Endodermal cell (in vitro differentiated cells): Measurements from ENCODE around the gene RALBP1. TPM values are rescaled to one million over a fixed set of nuclear protein-coding genes. Genes with fewer than 3 reads are reported as not detected.
A peak's percentile ranks its signal among the peaks of the same experiment; 100 is the strongest.

Experiments used
- DNase-seq: peaks from one replicate; pipeline ENCODE4 v3.0.0-alpha.2; 2017
- H3K27ac ChIP-seq: 2 replicates; pipeline ENCODE4 v1.5.1; 2013; ENCODE audit warnings: mild to moderate bottlenecking, low read depth, low read length, moderate library complexity
- H3K27me3 ChIP-seq: 2 replicates; pipeline ENCODE4 v1.6.1; 2013; ENCODE audit warnings: mild to moderate bottlenecking, low read length, moderate library complexity; ENCODE audit not compliant: insufficient read depth, control insufficient read depth, poor library complexity, severe bottlenecking
- H3K36me3 ChIP-seq: 2 replicates; pipeline ENCODE4 v1.7.0; 2013; ENCODE audit warnings: mild to moderate bottlenecking, low read length, moderate library complexity; ENCODE audit not compliant: control insufficient read depth, insufficient read depth
- H3K4me1 ChIP-seq: one replicate; pipeline ENCODE4 v1.7.0; 2013; ENCODE audit warnings: low read length; ENCODE audit not compliant: control insufficient read depth, insufficient read depth
- H3K4me3 ChIP-seq: 2 replicates; pipeline ENCODE4 v1.5.1; 2013; ENCODE audit warnings: mild to moderate bottlenecking, low read length, moderate library complexity
- H3K9ac ChIP-seq: 2 replicates; pipeline ENCODE4 v1.6.1; 2013; ENCODE audit warnings: mild to moderate bottlenecking, low read length, moderate library complexity; ENCODE audit not compliant: poor library complexity, severe bottlenecking; ENCODE audit errors: extremely low read depth
- H3K9me3 ChIP-seq: 2 replicates; pipeline ENCODE4 v1.6.1; 2013; ENCODE audit warnings: mild to moderate bottlenecking, low read length, moderate library complexity; ENCODE audit not compliant: control insufficient read depth
- H3K27ac Mint-ChIP-seq: 2 replicates; pipeline ENCODE4 v1.8.0; 2020; ENCODE audit warnings: mixed read lengths
- H3K27me3 Mint-ChIP-seq: 2 replicates; pipeline ENCODE4 v1.8.0; 2021; ENCODE audit warnings: mild to moderate bottlenecking, mixed read lengths; ENCODE audit not compliant: insufficient read depth
- H3K36me3 Mint-ChIP-seq: 2 replicates; pipeline ENCODE4 v1.8.0; 2020; ENCODE audit warnings: low read depth, mixed read lengths
- H3K4me1 Mint-ChIP-seq: 2 replicates; pipeline ENCODE4 v1.8.0; 2020; ENCODE audit warnings: mixed read lengths
- H3K4me3 Mint-ChIP-seq: 2 replicates; pipeline ENCODE4 v1.8.0; 2020; ENCODE audit warnings: mild to moderate bottlenecking, moderate library complexity, mixed read lengths
- H3K9me3 Mint-ChIP-seq: 2 replicates; pipeline ENCODE4 v1.8.0; 2020; ENCODE audit warnings: mild to moderate bottlenecking, mixed read lengths
- CTCF ChIP-seq: fragments of 200-600 bp; sonication (generic); conservative IDR thresholded peaks from 2 replicates; pipeline ENCODE4 v1.5.0; 2021; ENCODE audit warnings: antibody characterized with exemption, mild to moderate bottlenecking
- WGBS, 2 experiments: methylation state at CpG; one replicate each; pipeline versions ENCODE4 v1.1.5 to v1.1.7; 2013; ENCODE audit warnings: missing lambda C conversion rate in 2 of 2, mixed read lengths in 1 of 2; ENCODE audit not compliant: insufficient coverage in 1 of 2, insufficient read length in 1 of 2; 5-methylcytosine and 5-hydroxymethylcytosine counted together
- total RNA-seq, 2 donors: library from RNA; stranded (reverse); fragmentation: NEBNext Ultra II Directional in 1 of 2; extraction: Animal tissue kit (Norgen Biotek cat#: 25700) in 1 of 2; gene quantifications; 2 replicates in 1 of 2; 3 replicates in 1 of 2; pipeline ENCODE4 v1.2.1, GENCODE V29; 2021

Gene RALBP1
- total RNA-seq, 2 donors from 2014 or later: 60.5 to 64.9 TPM

- H3K36me3 ChIP-seq: peaks cover 23% of the 10 kb centered on the region
- no peaks in the 10 kb centered on the region for H3K27me3 Mint-ChIP-seq
- DNase-seq: no peak
- no peak overlapping the region for H3K4me3 ChIP-seq
- H3K27ac ChIP-seq: no peak overlapping the region
- no CpG with 5 or more reads among the region's 1 CpG for WGBS, 2 experiments
- no peak for TF ChIP-seq CTCF
- peak overlapping the region; percentile 80 for H3K27ac Mint-ChIP-seq
- peaks cover 62% of the 10 kb centered on the region for H3K9me3 Mint-ChIP-seq
- peaks cover 52% of the 10 kb centered on the region for H3K36me3 Mint-ChIP-seq
- no peaks in the 10 kb centered on the region for H3K27me3 ChIP-seq
- H3K9me3 ChIP-seq: peaks cover 50% of the 10 kb centered on the region
- H3K9ac ChIP-seq: no peak overlapping the region
- no peak overlapping the region for H3K4me3 Mint-ChIP-seq
- H3K4me1 ChIP-seq: no peaks in the 10 kb centered on the region
- H3K4me1 Mint-ChIP-seq: peaks cover 26% of the 10 kb centered on the region
Measured at GRCh38 chr18:9495465-9495864, 20.2 kb downstream of the RALBP1 start.

GRCh38 chr18:9495916-9496705 lies 20.8 kb downstream of the RALBP1 start:
- Histone ChIP-seq H3K27ac (no peak overlapping the region), H3K9ac (no peak overlapping the region), H3K9me3 (peaks cover 52% of the 10 kb centered on the region), H3K36me3 (peaks cover 29% of the 10 kb centered on the region), H3K27me3 (no peaks in the 10 kb centered on the region), H3K4me3 (peak overlapping the region; percentile 25), H3K4me1 (no peaks in the 10 kb centered on the region)
- no peak for DNase-seq
- Mint-ChIP-seq H3K36me3 (peaks cover 53% of the 10 kb centered on the region), H3K4me3 (peak overlapping the region; percentile 2), H3K27ac (peak overlapping the region; percentile 80), H3K27me3 (no peaks in the 10 kb centered on the region), H3K4me1 (peaks cover 26% of the 10 kb centered on the region), H3K9me3 (peaks cover 63% of the 10 kb centered on the region)
- TF ChIP-seq CTCF: no peak
- 72 to 80% methylated on average over 6 of the region's 6 CpGs for WGBS, 2 experiments

DNA sequence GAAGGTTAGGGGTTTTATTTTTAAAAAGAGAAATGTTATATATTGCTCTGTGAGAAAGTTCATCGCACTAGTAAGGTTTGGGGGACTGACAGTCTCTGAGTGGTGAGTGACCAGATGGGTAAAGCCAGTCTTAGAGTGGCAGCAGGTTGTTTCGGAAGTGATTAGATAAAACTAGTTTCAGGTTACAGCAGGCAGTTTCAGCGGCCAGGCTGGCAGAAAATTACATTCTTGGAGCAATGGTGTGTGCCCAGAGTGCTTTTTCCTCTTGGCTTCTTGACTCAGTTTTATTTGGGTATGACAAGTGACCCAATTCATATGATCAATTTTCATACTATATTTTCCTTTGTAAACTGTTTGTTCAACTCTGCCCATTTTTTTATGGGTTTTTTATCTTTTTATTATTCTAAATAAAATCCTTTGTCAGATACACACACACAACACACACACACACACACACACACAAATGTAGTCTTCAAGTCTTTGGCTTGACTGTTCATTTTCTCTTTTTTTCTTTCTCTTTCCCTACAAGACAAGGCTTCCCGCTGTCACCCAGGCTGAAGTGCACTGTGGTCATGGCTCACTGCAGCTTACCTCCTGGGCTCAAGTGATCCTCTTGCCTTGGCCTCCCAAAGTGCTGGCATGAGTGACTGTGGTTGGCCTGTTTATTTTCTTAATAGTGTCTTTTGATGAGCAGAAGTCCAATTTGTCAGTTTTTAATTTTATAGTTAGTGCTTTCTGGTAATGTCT lies 30.9 kb downstream of the RALBP1 start:
- no peaks in the 10 kb centered on the region for H3K27me3 ChIP-seq
- WGBS, 2 experiments: 83 to 90% methylated on average over 3 to 4 of the region's 4 CpGs
- peaks cover 9% of the 10 kb centered on the region for H3K36me3 ChIP-seq
- H3K9me3 ChIP-seq: peaks cover 52% of the 10 kb centered on the region
- no peak overlapping the region for H3K4me3 ChIP-seq
- no peak for DNase-seq
- peaks cover 49% of the 10 kb centered on the region for H3K9me3 Mint-ChIP-seq
- H3K27me3 Mint-ChIP-seq: no peaks in the 10 kb centered on the region
- H3K9ac ChIP-seq: no peak overlapping the region
- peaks cover 9% of the 10 kb centered on the region for H3K4me1 Mint-ChIP-seq
- no peaks in the 10 kb centered on the region for H3K4me1 ChIP-seq
- no peak overlapping the region for H3K27ac Mint-ChIP-seq
- TF ChIP-seq CTCF: no peak
- H3K27ac ChIP-seq: no peak overlapping the region
- H3K36me3 Mint-ChIP-seq: peaks cover 43% of the 10 kb centered on the region
- no peak overlapping the region for H3K4me3 Mint-ChIP-seq
